Uterus (tissue), 4 donors: Measurements from ENCODE around the gene BOD1L1. TPM values are rescaled to one million over a fixed set of nuclear protein-coding genes. Genes with fewer than 3 reads are reported as not detected.

Source experiments
- DNase-seq, 2 donors: peaks; one replicate each; pipeline ENCODE4 v3.0.0-alpha.2; 2019 to 2020
- H3K27ac ChIP-seq, 2 donors: fragments of 200-600 bp; sonication (generic); 1 replicate in 1 of 2; 2 replicates in 1 of 2; pipeline ENCODE4 v1.5.1; 2016 to 2018
- H3K27me3 ChIP-seq, 2 donors: fragments of 200-600 bp; sonication (generic); one replicate each; pipeline ENCODE4 v1.5.1; 2018 to 2019; ENCODE audit warnings: control low read depth in 1 of 2
- H3K36me3 ChIP-seq, 2 donors: fragments of 200-600 bp; sonication (generic); one replicate each; pipeline ENCODE4 v1.5.1; 2019; ENCODE audit warnings: control low read depth in 1 of 2
- H3K4me1 ChIP-seq, 2 donors: fragments of 200-600 bp; sonication (generic); one replicate each; pipeline ENCODE4 v1.5.1; 2018 to 2019; ENCODE audit warnings: control low read depth in 1 of 2
- H3K4me3 ChIP-seq, 2 donors: fragments of 200-600 bp; sonication (generic); 1 replicate in 1 of 2; 2 replicates in 1 of 2; pipeline ENCODE4 v1.5.1; 2018 to 2019; ENCODE audit warnings: mild to moderate bottlenecking in 1 of 2
- H3K9me3 ChIP-seq, 2 donors: fragments of 200-600 bp; sonication (generic); one replicate each; pipeline ENCODE4 v1.5.1; 2019; ENCODE audit warnings: control low read depth in 1 of 2
- CTCF ChIP-seq, 4 experiments: fragments of 200-600 bp in 2 of 4; fragments of 450-650 bp in 2 of 4; sonication (generic) in 2 of 4; IDR thresholded peaks; one replicate each; pipeline ENCODE4 v1.5.1; 2016 to 2019; ENCODE audit warnings: antibody characterized with exemption in 4 of 4, mild to moderate bottlenecking in 2 of 4, moderate library complexity in 1 of 4
- POLR2A ChIP-seq, 2 donors: fragments of 450-650 bp; IDR thresholded peaks; one replicate each; pipeline ENCODE4 v1.6.1; 2016; ENCODE audit warnings: antibody characterized with exemption in 2 of 2, mild to moderate bottlenecking in 1 of 2, moderate library complexity in 1 of 2
- intact Hi-C: fragments of 100-400 bp; cut with DNase I; formaldehyde crosslinking; loops from one replicate; pipeline ENCODE4 v1.15.1; 2023; ENCODE audit warnings: low total_unique reads
- total RNA-seq, 4 donors: library from RNA; depleted of rRNA in 3 of 4; stranded (reverse); fragments of >200 nt in 3 of 4; gene quantifications; one replicate each; pipeline versions ENCODE4 v1.1.0 to v1.2.4, GENCODE V29; 2014 to 2023
- donor health status: DM: yes; HTN: yes; CAD: no.

Gene BOD1L1
- total RNA-seq, 4 donors from 2014 or later = 17.9 to 64.8 (median 50.5) TPM

DNA sequence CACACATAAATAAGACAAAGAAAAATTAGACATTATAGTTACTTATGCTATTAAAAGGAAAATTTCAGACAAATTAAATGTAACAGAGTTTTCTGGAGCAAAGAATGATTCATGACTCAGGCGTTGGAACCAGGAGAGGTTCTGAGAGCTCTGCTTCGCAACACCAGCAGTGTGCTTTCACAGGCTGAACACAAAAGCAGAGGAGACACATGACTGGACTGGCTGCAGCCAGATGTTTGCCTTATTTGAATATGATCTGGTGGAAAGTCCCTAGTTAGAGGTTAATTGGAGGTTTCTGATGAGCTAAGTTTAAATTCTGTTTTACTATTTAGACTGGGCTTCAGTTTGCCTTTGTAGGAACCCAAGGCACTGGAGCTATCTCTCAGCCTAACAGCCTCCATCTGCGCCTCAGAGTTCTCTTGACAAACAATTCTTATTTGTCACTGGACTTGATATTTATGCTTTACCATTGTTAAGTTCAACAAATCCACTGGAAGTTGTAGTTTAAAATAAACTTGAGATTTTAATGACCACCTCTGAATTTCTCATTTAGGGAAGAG lies 16.2 kb downstream of the BOD1L1 start:
- Histone ChIP-seq H3K36me3 (no peaks in the 10 kb centered on the region), H3K27me3 (no peaks in the 10 kb centered on the region)
- intact Hi-C loops = no loop called here

DNA sequence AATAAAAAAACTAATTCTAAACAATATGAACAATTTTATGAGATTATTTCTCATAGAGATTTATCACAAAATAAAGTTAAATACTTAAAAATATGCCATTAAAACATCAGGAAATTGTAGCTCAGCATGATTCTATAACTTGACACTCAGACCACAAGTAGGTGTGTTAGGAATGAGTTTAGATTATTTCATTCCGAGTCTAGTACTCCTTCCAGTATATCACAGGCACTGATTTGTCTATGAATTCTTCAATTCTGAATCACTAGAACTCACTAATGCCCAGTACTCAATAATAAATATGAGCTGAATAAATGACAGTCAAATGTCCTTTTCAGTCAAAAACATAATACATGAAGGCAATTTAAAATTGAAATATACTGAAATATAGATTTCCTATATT lies 22.2 kb downstream of the BOD1L1 start:
- TF ChIP-seq POLR2A (IDR thresholded peaks at IDR 0.05) (no peak), CTCF (IDR thresholded peaks at IDR 0.05) (no peak)
- no peak overlapping the region for H3K27ac ChIP-seq
- H3K27me3 ChIP-seq = no peaks in the 10 kb centered on the region
- no peaks in the 10 kb centered on the region for H3K4me1 ChIP-seq
- DNase-seq = no peak
- no peak overlapping the region for H3K4me3 ChIP-seq
- H3K36me3 ChIP-seq = no peaks in the 10 kb centered on the region
- H3K9me3 ChIP-seq = no peaks in the 10 kb centered on the region
- intact Hi-C loops = no loop called here

More for the DNA sequence above, 16.2 kb downstream of the BOD1L1 start:
- TF ChIP-seq CTCF (IDR thresholded peaks at IDR 0.05) = no peak
- TF ChIP-seq POLR2A (IDR thresholded peaks at IDR 0.05) = no peak
- DNase-seq = no peak
- H3K4me1 ChIP-seq = no peaks in the 10 kb centered on the region
- H3K27ac ChIP-seq = no peak overlapping the region
- no peaks in the 10 kb centered on the region for H3K9me3 ChIP-seq
- H3K4me3 ChIP-seq = no peak overlapping the region

DNA sequence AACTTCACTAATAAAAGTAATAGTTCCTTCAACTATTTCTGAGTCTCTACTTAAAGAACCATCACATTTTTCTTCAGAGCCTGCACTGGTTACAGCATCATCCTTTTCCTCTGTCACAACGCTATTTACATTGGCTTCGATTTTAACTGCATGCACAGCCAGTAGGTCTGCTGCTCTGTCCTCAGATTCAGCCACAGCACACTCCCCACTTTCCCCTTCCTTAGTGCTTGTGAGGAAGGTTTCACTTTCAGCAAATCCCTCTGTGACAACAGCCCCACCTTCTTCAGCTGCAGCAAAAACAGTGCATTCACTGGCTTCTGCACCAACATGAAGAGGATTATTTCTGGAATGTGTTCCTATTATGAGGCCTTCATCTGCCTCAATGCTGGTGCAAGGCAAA lies 25.7 kb downstream of the BOD1L1 start:
- Histone ChIP-seq H3K27ac (no peak overlapping the region), H3K27me3 (no peaks in the 10 kb centered on the region), H3K4me3 (no peak overlapping the region), H3K4me1 (no peaks in the 10 kb centered on the region), H3K9me3 (no peaks in the 10 kb centered on the region), H3K36me3 (no peaks in the 10 kb centered on the region)
- TF ChIP-seq CTCF (IDR thresholded peaks at IDR 0.05) (no peak), POLR2A (IDR thresholded peaks at IDR 0.05) (no peak)
- intact Hi-C loops = no loop called here
- no peak for DNase-seq

GRCh38 chr4:13601048-13601447 lies 26.5 kb downstream of the BOD1L1 start:
- no peak for DNase-seq
- TF ChIP-seq CTCF (IDR thresholded peaks at IDR 0.05) = no peak
- no peak for TF ChIP-seq POLR2A (IDR thresholded peaks at IDR 0.05)
- Histone ChIP-seq H3K36me3 (no peaks in the 10 kb centered on the region), H3K4me1 (no peaks in the 10 kb centered on the region), H3K4me3 (no peak overlapping the region), H3K27me3 (no peaks in the 10 kb centered on the region), H3K9me3 (no peaks in the 10 kb centered on the region), H3K27ac (no peak overlapping the region)
- intact Hi-C loops = no loop called here

DNA sequence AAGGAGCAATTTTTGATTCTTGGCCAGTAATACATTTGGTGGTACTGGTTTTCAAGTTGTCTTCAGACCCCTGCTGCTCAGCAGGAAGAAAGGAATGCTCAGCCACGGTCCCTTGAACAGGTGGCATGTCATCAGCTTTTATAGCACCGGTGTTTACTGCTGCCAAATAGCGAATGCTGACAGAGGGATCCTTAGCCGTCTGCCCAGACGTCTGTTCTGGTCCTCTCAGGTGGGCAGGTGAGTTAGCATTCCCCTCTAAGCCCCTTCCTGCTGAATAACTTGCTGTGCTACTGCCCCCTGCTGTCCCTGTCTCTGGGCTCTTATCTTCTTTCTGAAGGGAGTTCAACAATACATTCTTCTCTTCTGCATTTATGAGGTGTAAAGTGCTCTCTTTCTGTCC lies 28.4 kb downstream of the BOD1L1 start:
- Histone ChIP-seq H3K9me3 (no peaks in the 10 kb centered on the region), H3K27ac (no peak overlapping the region), H3K4me3 (no peak overlapping the region), H3K36me3 (no peaks in the 10 kb centered on the region), H3K4me1 (no peaks in the 10 kb centered on the region), H3K27me3 (no peaks in the 10 kb centered on the region)
- no peak for DNase-seq
- intact Hi-C loops = no loop called here
- TF ChIP-seq POLR2A (IDR thresholded peaks at IDR 0.05) = no peak
- TF ChIP-seq CTCF (IDR thresholded peaks at IDR 0.05) = no peak
